B cell (primary cell): ENCODE measurements around the gene BMP2K.

ENCODE experiments used
- CTCF ChIP-seq: fragments of 200-600 bp; IDR thresholded peaks from one replicate; pipeline ENCODE4 v1.8.0; 2022; ENCODE audit warnings: antibody characterized with exemption, mild to moderate bottlenecking
- EZH2 ChIP-seq: IDR thresholded peaks from 2 replicates; pipeline ENCODE4 v1.6.1; 2012; ENCODE audit warnings: borderline replicate concordance, low read depth, mild to moderate bottlenecking, moderate library complexity, low read length; ENCODE audit not compliant: insufficient read depth, poor library complexity, severe bottlenecking

- TF ChIP-seq CTCF (no peak), EZH2 (no peak)
These were observed 3.1 kb downstream of the BMP2K start for GRCh38 chr4:78779280-78779679.
